HUES6 (cell line): ENCODE data around the gene DUSP6.

ENCODE experiments used
- H3K27ac ChIP-seq: 2 replicates; pipeline ENCODE4 v1.7.0; 2013; ENCODE audit warnings: low read depth, mild to moderate bottlenecking, low read length, inconsistent platforms
- H3K27me3 ChIP-seq: 2 replicates; pipeline ENCODE4 v1.6.1; 2013; ENCODE audit warnings: low read length; ENCODE audit not compliant: control insufficient read depth, insufficient read depth
- H3K36me3 ChIP-seq: 2 replicates; pipeline ENCODE4 v1.6.1; 2013; ENCODE audit warnings: low read length; ENCODE audit not compliant: control insufficient read depth, insufficient read depth
- H3K4me1 ChIP-seq: 2 replicates; pipeline ENCODE4 v1.6.1; 2013; ENCODE audit warnings: low read length; ENCODE audit not compliant: control insufficient read depth, insufficient read depth
- H3K4me3 ChIP-seq: 2 replicates; pipeline ENCODE4 v1.5.1; 2013; ENCODE audit warnings: low read depth, low read length
- H3K9ac ChIP-seq: one replicate; pipeline ENCODE4 v1.6.1; 2013; ENCODE audit warnings: mild to moderate bottlenecking, low read length
- H3K9me3 ChIP-seq: 2 replicates; pipeline ENCODE4 v1.6.1; 2013; ENCODE audit warnings: low read depth, low read length; ENCODE audit not compliant: control insufficient read depth, insufficient read depth

Gene DUSP6

DNA sequence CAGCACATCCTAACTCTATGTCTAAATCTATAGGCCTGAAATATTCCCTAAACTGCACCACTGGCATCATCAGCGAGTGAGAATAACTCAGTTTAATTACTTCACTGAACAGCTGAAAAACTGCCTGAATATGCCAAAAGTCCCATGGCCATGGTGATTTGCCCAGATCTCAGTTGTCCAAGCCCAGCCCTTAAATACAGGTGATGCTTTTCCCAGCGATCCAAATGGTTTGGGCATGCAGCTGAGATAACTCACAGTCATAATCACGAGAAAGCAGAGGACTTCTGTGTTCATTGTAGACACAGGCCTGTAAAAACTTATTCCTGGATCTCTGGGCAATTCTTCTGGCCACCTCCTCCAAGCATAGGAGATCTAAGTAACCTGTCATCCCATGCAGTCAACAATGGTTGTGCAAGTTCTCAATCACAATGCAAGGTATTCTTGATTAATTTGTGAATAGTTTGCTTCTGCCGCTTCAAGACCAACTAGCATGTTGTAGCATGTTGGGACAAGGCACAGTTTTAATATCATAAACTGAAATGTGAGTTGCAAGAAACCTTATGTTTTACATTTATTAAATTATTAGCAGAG lies 40.5 kb downstream of the DUSP6 start:
- Histone ChIP-seq H3K4me3 (no peak overlapping the region), H3K27me3 (no peaks in the 10 kb centered on the region), H3K9ac (no peak overlapping the region), H3K36me3 (no peaks in the 10 kb centered on the region), H3K9me3 (no peaks in the 10 kb centered on the region), H3K4me1 (peaks cover 14% of the 10 kb centered on the region), H3K27ac (no peak overlapping the region)

DNA sequence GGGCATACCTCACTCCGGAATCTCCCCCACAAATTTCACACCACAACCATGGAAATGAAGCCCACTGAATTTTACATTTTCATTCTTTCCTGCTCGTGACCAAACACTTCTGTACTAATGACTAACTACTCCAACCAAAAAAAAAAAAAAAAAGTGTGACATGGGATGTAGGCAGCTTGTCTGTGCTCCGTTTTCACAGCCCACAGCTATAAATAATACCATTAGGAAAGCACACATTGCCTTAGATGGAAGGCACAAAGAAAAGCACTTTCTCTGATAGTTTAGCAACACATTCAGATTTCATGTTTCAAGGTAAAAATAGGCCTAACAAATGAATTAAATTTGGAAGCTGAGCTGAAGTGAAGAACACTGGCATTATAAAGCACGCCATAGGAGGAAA lies 42.5 kb downstream of the DUSP6 start:
- H3K9ac ChIP-seq: no peak overlapping the region
- peaks cover 8% of the 10 kb centered on the region for H3K4me1 ChIP-seq
- H3K27ac ChIP-seq: no peak overlapping the region
- no peaks in the 10 kb centered on the region for H3K27me3 ChIP-seq
- H3K4me3 ChIP-seq: no peak overlapping the region
- no peaks in the 10 kb centered on the region for H3K9me3 ChIP-seq
- no peaks in the 10 kb centered on the region for H3K36me3 ChIP-seq

DNA sequence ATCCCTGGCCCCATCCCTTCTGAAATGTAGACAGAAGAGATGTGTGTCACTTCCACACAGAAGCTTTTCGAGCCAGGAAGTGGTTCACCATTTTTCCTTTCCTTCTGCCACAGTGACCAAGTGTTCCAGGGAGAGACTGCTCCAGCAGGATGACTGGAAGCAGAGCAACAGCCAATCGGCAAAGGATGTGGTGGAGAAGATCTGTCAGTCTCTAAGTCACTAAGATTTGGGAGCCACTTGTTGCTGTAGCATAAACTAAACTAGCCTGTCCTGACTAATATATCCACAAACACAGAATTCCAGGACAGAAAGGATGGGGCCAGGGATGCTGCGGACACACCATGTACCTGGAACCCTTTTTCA lies 42.9 kb downstream of the DUSP6 start:
- no peaks in the 10 kb centered on the region for H3K27me3 ChIP-seq
- no peak overlapping the region for H3K27ac ChIP-seq
- H3K9me3 ChIP-seq: no peaks in the 10 kb centered on the region
- no peak overlapping the region for H3K9ac ChIP-seq
- H3K36me3 ChIP-seq: no peaks in the 10 kb centered on the region
- no peak overlapping the region for H3K4me3 ChIP-seq
- peaks cover 8% of the 10 kb centered on the region for H3K4me1 ChIP-seq

DNA sequence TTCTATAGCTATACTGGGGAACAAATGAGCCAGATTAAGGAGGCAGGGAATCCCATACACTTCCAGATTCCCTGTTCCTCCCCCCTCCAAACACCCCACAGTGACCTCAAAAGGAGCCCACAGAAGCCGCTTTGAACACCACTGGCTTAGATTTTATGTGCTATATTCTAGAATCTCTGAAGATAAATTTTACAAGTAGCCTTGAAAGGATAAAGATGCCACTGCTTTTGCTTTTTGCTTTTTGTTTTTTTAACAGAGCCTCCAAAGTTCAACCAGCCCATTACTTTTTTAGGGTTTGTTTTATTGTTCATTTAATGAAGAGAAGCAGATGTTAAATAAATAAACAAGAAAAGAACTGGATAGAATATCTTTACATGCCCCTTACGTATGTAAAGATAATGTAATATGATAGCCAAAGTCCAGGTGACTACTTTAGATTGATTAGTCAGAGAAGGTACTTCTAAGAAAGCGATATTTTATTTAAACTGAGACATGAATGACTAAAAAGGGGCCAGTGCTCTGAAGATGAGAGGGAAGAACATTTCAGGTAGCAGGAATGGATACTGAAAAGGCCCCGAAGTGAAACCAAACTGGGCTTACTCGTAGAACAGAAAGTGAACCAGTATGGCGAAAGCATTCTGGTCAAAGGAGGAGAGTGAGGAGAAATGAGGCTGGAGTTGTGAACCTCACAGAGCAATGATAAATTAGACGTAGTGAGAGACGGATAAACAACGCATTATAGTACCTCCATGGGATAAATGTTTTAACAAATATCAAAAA lies 44.6 kb downstream of the DUSP6 start:
- Histone ChIP-seq H3K4me3 (no peak overlapping the region), H3K9me3 (no peaks in the 10 kb centered on the region), H3K9ac (no peak overlapping the region), H3K27ac (no peak overlapping the region), H3K4me1 (peaks cover 8% of the 10 kb centered on the region), H3K27me3 (no peaks in the 10 kb centered on the region), H3K36me3 (no peaks in the 10 kb centered on the region)

DNA sequence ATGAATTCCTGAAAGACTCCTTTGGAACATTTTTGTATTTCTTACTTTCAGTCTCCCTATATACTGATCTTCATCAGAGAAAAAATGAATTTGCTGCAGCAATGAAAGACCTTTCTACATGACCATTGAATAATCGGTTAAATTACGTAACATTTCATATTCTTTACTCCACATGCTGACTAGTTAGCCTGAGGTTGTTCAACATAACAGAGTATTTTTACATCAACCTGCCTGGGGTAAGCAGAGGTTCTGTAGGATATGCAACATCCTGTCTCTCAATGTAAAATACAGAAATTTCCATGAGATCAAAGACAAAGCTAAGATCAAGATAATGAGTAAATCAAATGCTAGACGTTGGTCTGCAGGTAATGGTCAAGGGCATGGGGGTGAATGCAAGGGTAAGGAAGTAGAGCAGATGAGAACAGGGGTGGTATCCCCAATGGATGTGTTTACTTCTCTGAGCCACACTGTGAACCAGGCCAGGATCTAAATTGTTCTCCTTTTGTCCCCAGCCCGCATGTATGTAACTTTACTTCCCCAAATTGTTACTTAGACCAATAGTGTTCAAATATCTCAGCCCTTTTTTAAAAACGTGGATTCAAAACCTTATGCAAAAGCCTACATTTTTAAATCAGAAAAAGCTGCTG lies 45.4 kb downstream of the DUSP6 start:
- Histone ChIP-seq H3K27me3 (no peaks in the 10 kb centered on the region), H3K9me3 (no peaks in the 10 kb centered on the region), H3K36me3 (no peaks in the 10 kb centered on the region), H3K27ac (no peak overlapping the region), H3K4me3 (no peak overlapping the region), H3K9ac (no peak overlapping the region), H3K4me1 (peaks cover 8% of the 10 kb centered on the region)

DNA sequence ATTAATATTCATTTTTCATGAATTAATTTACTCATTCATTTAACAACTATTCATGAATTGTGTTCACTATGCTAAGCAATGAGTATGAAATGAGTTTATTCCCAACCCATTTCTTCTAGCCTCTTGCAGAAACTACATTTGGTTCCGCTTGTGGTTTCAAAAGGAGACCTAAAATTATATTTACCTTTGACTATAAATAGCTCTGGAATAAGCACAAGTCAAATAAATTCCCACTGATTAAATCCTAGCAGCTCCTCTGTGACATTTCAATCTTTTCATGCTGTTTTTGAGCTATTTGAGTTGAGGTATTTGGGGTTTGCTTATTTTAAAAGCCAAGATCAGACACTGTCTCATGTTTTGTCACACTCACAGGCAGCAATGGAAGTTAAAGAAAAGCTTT lies 46.9 kb downstream of the DUSP6 start:
- Histone ChIP-seq H3K9me3 (no peaks in the 10 kb centered on the region), H3K27me3 (no peaks in the 10 kb centered on the region), H3K9ac (no peak overlapping the region), H3K4me1 (peaks cover 8% of the 10 kb centered on the region), H3K27ac (no peak overlapping the region), H3K4me3 (no peak overlapping the region), H3K36me3 (no peaks in the 10 kb centered on the region)

- H3K4me3 ChIP-seq: no peak overlapping the region
- no peaks in the 10 kb centered on the region for H3K4me1 ChIP-seq
- no peak overlapping the region for H3K27ac ChIP-seq
- H3K9ac ChIP-seq: no peak overlapping the region
- no peaks in the 10 kb centered on the region for H3K9me3 ChIP-seq
- no peaks in the 10 kb centered on the region for H3K36me3 ChIP-seq
- H3K27me3 ChIP-seq: no peaks in the 10 kb centered on the region
Measured at GRCh38 chr12:89299931-89300330, 52.4 kb downstream of the DUSP6 start.

DNA sequence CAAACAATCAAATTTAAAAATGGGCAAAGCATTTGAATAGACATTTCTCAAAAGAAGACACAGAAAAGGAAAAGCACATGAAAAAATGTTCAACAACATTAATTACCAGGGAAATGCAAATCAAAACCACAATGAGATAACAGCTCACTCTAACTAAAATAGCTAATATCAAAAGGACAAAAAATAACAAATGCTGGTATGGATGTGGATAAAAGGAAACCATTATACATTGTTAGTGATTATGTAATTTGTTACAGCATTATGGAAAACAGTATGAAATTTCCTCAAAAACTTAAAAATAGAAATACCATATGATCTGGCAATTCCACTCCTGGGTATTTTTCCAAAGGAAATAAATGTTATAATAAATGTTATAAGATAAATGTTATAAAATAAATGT lies 52.9 kb downstream of the DUSP6 start:
- H3K27me3 ChIP-seq: no peaks in the 10 kb centered on the region
- no peak overlapping the region for H3K9ac ChIP-seq
- no peaks in the 10 kb centered on the region for H3K4me1 ChIP-seq
- no peaks in the 10 kb centered on the region for H3K36me3 ChIP-seq
- no peak overlapping the region for H3K4me3 ChIP-seq
- no peaks in the 10 kb centered on the region for H3K9me3 ChIP-seq
- no peak overlapping the region for H3K27ac ChIP-seq
